Neural progenitor cell (in vitro differentiated cells): Measurements from ENCODE around the gene UBE2R2. TPM values are rescaled to one million over a fixed set of nuclear protein-coding genes. Genes with fewer than 3 reads are reported as not detected.
A peak's percentile ranks its signal among the peaks of the same experiment; 100 is the strongest.
"Not testable (repeated sequence)": the region's sequence is repeated elsewhere in the genome, so short reads cannot be mapped to it uniquely, and the experiment has no call there.

ENCODE experiments used
- DNase-seq: peaks from one replicate; pipeline ENCODE4 v3.0.0-alpha.2; 2016; ENCODE audit warnings: low spot score
- H2AFZ ChIP-seq: fragments of 200-600 bp; sonication (generic); replicated peaks from 2 replicates; pipeline ENCODE4 v1.6.1; 2016; ENCODE audit warnings: antibody characterized with exemption
- H3F3A ChIP-seq: fragments of 200-600 bp; sonication (generic); 2 replicates; pipeline ENCODE4 v1.6.1; 2016; ENCODE audit warnings: antibody characterized with exemption, low read depth
- H3K27ac ChIP-seq: fragments of 200-600 bp; sonication (generic); 2 replicates; pipeline ENCODE4 v1.5.1; 2016; ENCODE audit warnings: mild to moderate bottlenecking
- H3K27me3 ChIP-seq: fragments of 200-600 bp; sonication (generic); 2 replicates; pipeline ENCODE4 v1.6.1; 2016; ENCODE audit warnings: mild to moderate bottlenecking, moderate library complexity
- H3K36me3 ChIP-seq: fragments of 200-600 bp; sonication (generic); 2 replicates; pipeline ENCODE4 v1.5.1; 2016
- H3K4me1 ChIP-seq: fragments of 200-600 bp; sonication (generic); 2 replicates; pipeline ENCODE4 v1.6.1; 2016; ENCODE audit warnings: mixed run types
- H3K4me2 ChIP-seq: fragments of 200-600 bp; sonication (generic); 2 replicates; pipeline ENCODE4 v1.6.1; 2016
- H3K4me3 ChIP-seq: fragments of 200-600 bp; sonication (generic); 2 replicates; pipeline ENCODE4 v1.5.1; 2016
- H3K79me2 ChIP-seq: fragments of 200-600 bp; sonication (generic); 2 replicates; pipeline ENCODE4 v1.6.1; 2016; ENCODE audit warnings: low read depth
- H3K9ac ChIP-seq: fragments of 200-600 bp; sonication (generic); 2 replicates; pipeline ENCODE4 v1.6.1; 2016
- H3K9me3 ChIP-seq: fragments of 200-600 bp; sonication (generic); 2 replicates; pipeline ENCODE4 v1.5.1; 2016; ENCODE audit warnings: low read depth
- H4K20me1 ChIP-seq: fragments of 200-600 bp; sonication (generic); 2 replicates; pipeline ENCODE4 v1.6.1; 2016; ENCODE audit warnings: low read depth
- H3K27ac Mint-ChIP-seq: 3 replicates; pipeline ENCODE4 v1.8.0; 2021; ENCODE audit warnings: mixed read lengths
- H3K27me3 Mint-ChIP-seq: 2 replicates; pipeline ENCODE4 v1.8.0; 2022; ENCODE audit warnings: low read depth, mild to moderate bottlenecking, inconsistent platforms, moderate library complexity, mixed read lengths; ENCODE audit not compliant: insufficient read depth
- H3K36me3 Mint-ChIP-seq: 3 replicates; pipeline ENCODE4 v1.8.0; 2021; ENCODE audit warnings: mixed read lengths
- H3K4me1 Mint-ChIP-seq: 3 replicates; pipeline ENCODE4 v1.8.0; 2021; ENCODE audit warnings: mixed read lengths
- H3K4me3 Mint-ChIP-seq: 3 replicates; pipeline ENCODE4 v1.8.0; 2021; ENCODE audit warnings: mild to moderate bottlenecking, moderate library complexity, mixed read lengths
- H3K9me3 Mint-ChIP-seq: 3 replicates; pipeline ENCODE4 v1.8.0; 2020; ENCODE audit warnings: mixed read lengths
- EZH2 ChIP-seq: fragments of 200-600 bp; sonication (generic); IDR thresholded peaks from 2 replicates; pipeline ENCODE4 v1.6.1; 2017; ENCODE audit warnings: antibody characterized with exemption, mild to moderate bottlenecking, moderate library complexity
- EZH2phosphoT487 ChIP-seq: fragments of 200-600 bp; sonication (generic); IDR thresholded peaks from 2 replicates; pipeline ENCODE4 v1.6.1; 2017; ENCODE audit warnings: antibody characterized with exemption
- total RNA-seq: library from RNA; depleted of rRNA; stranded (reverse); fragments of >200 nt; gene quantifications from 2 replicates; pipeline ENCODE4 v1.2.3, GENCODE V29; 2015; ENCODE audit warnings: low replicate concordance
- TF ChIP-seq, protein P1 (sequence below): fragments of 200-600 bp; sonication (generic); IDR thresholded peaks from 2 replicates; pipeline ENCODE4 v1.5.1; 2017; ENCODE audit warnings: antibody characterized with exemption, mild to moderate bottlenecking

Gene UBE2R2
- total RNA-seq, 1 donor from 2014 or later, result 68.3 TPM

- Mint-ChIP-seq H3K27me3 (no peaks in the 10 kb centered on the region), H3K4me3 (no peak overlapping the region), H3K27ac (no peak overlapping the region), H3K9me3 (peaks cover 3% of the 10 kb centered on the region), H3K4me1 (no peaks in the 10 kb centered on the region), H3K36me3 (peaks cover 1% of the 10 kb centered on the region)
- H3K79me2 ChIP-seq, result no peaks in the 10 kb centered on the region
- no peak overlapping the region for H3K4me2 ChIP-seq
- TF ChIP-seq, protein P1, sequence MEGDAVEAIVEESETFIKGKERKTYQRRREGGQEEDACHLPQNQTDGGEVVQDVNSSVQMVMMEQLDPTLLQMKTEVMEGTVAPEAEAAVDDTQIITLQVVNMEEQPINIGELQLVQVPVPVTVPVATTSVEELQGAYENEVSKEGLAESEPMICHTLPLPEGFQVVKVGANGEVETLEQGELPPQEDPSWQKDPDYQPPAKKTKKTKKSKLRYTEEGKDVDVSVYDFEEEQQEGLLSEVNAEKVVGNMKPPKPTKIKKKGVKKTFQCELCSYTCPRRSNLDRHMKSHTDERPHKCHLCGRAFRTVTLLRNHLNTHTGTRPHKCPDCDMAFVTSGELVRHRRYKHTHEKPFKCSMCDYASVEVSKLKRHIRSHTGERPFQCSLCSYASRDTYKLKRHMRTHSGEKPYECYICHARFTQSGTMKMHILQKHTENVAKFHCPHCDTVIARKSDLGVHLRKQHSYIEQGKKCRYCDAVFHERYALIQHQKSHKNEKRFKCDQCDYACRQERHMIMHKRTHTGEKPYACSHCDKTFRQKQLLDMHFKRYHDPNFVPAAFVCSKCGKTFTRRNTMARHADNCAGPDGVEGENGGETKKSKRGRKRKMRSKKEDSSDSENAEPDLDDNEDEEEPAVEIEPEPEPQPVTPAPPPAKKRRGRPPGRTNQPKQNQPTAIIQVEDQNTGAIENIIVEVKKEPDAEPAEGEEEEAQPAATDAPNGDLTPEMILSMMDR, result no peak
- TF ChIP-seq EZH2phosphoT487, result no peak
- TF ChIP-seq EZH2, result no peak
- no peak overlapping the region for H3K9ac ChIP-seq
- H3K36me3 ChIP-seq, result no peaks in the 10 kb centered on the region
- no peaks in the 10 kb centered on the region for H3K4me1 ChIP-seq
- no peaks in the 10 kb centered on the region for H3F3A ChIP-seq
- H3K4me3 ChIP-seq, result no peak overlapping the region
- H3K27me3 ChIP-seq, result no peaks in the 10 kb centered on the region
- no peak overlapping the region for H2AFZ ChIP-seq
- no peaks in the 10 kb centered on the region for H4K20me1 ChIP-seq
- no peak overlapping the region for H3K27ac ChIP-seq
- no peak for DNase-seq
- H3K9me3 ChIP-seq, result no peaks in the 10 kb centered on the region
These were observed 16.1 kb upstream of the UBE2R2 start for GRCh38 chr9:33800886-33801285.

DNA sequence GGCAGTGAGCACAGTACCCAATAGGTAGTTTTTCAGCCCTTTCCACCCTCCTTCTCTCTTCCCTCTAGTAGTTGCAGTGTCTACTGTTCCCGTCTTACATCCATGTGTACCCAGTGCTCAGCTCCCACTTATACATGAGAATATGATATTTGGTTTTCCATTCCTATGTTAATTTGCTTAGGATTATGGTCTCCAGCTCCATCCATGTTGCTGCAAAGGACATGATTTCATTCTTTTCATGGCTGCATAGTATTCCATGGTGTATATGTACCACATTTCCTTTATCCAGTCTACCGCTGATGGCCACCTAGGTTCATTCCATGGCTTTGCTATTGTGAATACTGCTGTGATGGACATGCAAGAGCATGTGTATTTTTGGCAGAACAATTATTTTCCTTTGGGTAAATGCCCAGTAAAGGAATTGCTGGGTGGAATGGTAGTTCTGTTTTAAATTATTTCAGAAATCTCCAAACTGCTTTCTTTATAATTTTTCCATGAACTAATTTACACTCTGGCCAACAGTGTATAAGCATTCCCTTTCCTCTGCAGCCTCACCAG, 14.9 kb upstream of the UBE2R2 start:
- not testable (repeated sequence) for H3K4me1 ChIP-seq, H3K27ac Mint-ChIP-seq, H3K4me3 ChIP-seq, DNase-seq, H3K4me3 Mint-ChIP-seq, H3K4me2 ChIP-seq, H3K36me3 Mint-ChIP-seq, H3K4me1 Mint-ChIP-seq, H2AFZ ChIP-seq, H3K27me3 Mint-ChIP-seq, H3K9me3 Mint-ChIP-seq, H3K9me3 ChIP-seq, H3K27ac ChIP-seq, H3K9ac ChIP-seq, H4K20me1 ChIP-seq, H3K79me2 ChIP-seq, H3K36me3 ChIP-seq, H3F3A ChIP-seq, H3K27me3 ChIP-seq

DNA sequence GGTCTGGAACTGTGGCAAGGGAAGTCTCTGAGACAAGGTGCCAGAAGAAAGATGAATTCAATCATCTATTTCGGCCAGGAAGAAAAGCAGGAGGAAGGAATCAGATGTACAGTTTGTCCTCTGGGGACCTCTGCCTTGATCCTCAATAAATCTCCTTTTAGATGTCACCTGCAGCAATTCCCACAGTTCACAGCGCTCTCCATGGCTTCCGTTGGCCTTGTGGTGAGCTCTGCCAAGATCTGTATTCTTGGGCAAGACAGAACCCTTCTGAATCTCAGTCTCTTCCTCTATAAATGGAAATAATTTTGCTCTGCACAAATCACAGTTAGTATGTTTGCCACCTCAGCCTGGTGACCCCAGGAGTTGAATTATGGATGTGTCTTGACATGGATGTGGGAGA, 12.8 kb upstream of the UBE2R2 start:
- H3K9me3 Mint-ChIP-seq, H4K20me1 ChIP-seq, H3K4me2 ChIP-seq, H3K4me3 ChIP-seq, H3K36me3 Mint-ChIP-seq, H3K27me3 Mint-ChIP-seq, H3K36me3 ChIP-seq, H3K79me2 ChIP-seq, H3K9me3 ChIP-seq, H3K27ac Mint-ChIP-seq, H3F3A ChIP-seq, H3K9ac ChIP-seq, H3K4me3 Mint-ChIP-seq, H3K27ac ChIP-seq, H2AFZ ChIP-seq, H3K27me3 ChIP-seq, DNase-seq: not testable (repeated sequence)
- peaks cover 14% of the 10 kb centered on the region for H3K4me1 ChIP-seq
- peaks cover 18% of the 10 kb centered on the region for H3K4me1 Mint-ChIP-seq

DNA sequence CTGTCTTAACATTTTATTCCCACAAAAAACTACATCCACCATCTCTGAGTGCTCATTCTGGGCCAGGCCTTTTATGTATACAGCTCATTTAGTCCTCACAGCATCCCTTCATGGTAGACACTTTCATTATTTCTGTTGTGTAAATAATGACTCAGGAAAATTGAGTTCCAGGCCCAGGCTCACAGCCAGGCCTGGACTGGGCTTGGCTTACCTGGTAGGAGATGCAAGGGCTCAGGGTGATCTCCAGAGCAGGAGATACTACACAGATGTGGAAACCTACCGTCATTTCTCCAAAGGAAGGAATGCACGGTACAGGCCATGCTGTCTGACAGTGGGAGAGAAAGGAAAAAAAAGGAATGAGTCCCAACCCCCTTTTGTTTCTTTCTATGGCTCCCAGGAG, 9.8 kb upstream of the UBE2R2 start:
- H3K27ac ChIP-seq, H3K9me3 Mint-ChIP-seq, H3K27me3 Mint-ChIP-seq, H3F3A ChIP-seq, H3K27me3 ChIP-seq, H3K36me3 ChIP-seq, H3K4me2 ChIP-seq, H3K9ac ChIP-seq, H3K9me3 ChIP-seq, DNase-seq, H3K36me3 Mint-ChIP-seq, H4K20me1 ChIP-seq, H3K79me2 ChIP-seq, H3K4me3 Mint-ChIP-seq, H3K4me3 ChIP-seq: not testable (repeated sequence)
- H3K4me1 Mint-ChIP-seq, result peaks cover 20% of the 10 kb centered on the region
- H3K27ac Mint-ChIP-seq, result peak overlapping the region; percentile 82
- H2AFZ ChIP-seq, result peak overlapping the region; percentile 76
- H3K4me1 ChIP-seq, result peaks cover 14% of the 10 kb centered on the region

- H3K9me3 ChIP-seq, H4K20me1 ChIP-seq, H3K27ac Mint-ChIP-seq, H3K4me3 ChIP-seq, H3K36me3 ChIP-seq, H3K27me3 Mint-ChIP-seq, H2AFZ ChIP-seq, H3K9me3 Mint-ChIP-seq, H3K27ac ChIP-seq, H3K4me2 ChIP-seq, DNase-seq, H3K9ac ChIP-seq, H3K36me3 Mint-ChIP-seq, H3F3A ChIP-seq, H3K27me3 ChIP-seq, H3K4me3 Mint-ChIP-seq, H3K79me2 ChIP-seq: not testable (repeated sequence)
- peaks cover 14% of the 10 kb centered on the region for H3K4me1 ChIP-seq
- H3K4me1 Mint-ChIP-seq, result peaks cover 22% of the 10 kb centered on the region
These were observed 8.0 kb upstream of the UBE2R2 start for GRCh38 chr9:33808979-33809322.
